ENCODE results near the gene KCNJ3. TPM values are rescaled to one million over a fixed set of nuclear protein-coding genes. Genes with fewer than 3 reads are reported as not detected.

KCNJ3 gene
- total and polyA plus RNA-seq, 2 donors (not counting 1 experiment from before 2014, with no cell fraction given), result 0.01 TPM; not detected in 1

DNA sequence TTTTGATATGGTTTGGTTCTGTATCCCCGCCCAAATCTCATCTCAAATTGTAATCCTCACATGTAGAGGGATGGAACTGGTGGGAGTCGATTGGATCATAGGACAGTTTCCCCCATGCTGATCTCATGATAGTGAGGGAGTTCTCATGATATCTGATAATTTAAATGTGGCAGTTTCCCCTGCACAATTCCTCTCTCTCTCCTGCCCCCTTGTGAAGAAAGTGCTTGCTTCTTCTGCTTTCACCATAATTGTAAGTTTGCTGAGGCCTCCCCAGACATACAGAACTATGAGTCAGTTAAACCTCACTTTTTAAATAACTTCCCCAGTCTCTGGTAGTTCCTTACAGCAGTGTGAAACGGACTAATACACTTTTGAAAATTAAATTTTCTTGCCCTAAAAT, 12.3 kb upstream of the KCNJ3 start:
- Histone ChIP-seq H3K9ac (ENCODE audit: low read length) (no peak overlapping the region), H3K27ac (ENCODE audit: low read length in 2 of 2) (no peak overlapping the region), H4K20me1 (ENCODE audit: control insufficient read depth, insufficient read depth, low read length, poor library complexity, severe bottlenecking) (no peaks in the 10 kb centered on the region), H3K36me3 (replicated peaks in 1 of 2; ENCODE audit: control extremely low read depth in 1 of 2, control insufficient read depth in 1 of 2, extremely low read depth in 1 of 2, insufficient read depth in 2 of 2, low read length in 1 of 2) (no peaks in the 10 kb centered on the region), H3K9me3 (ENCODE audit: control extremely low read depth in 1 of 3, control insufficient read depth in 2 of 3, insufficient read depth in 1 of 3, low read length in 2 of 3) (no peaks in the 10 kb centered on the region), H3K4me3 (ENCODE audit: control extremely low read depth in 1 of 5, extremely low read depth in 1 of 5, insufficient read depth in 1 of 5, low read depth in 2 of 5, low read length in 4 of 5) (no peak overlapping the region), H3K79me2 (ENCODE audit: control insufficient read depth, insufficient read depth, low read length) (no peaks in the 10 kb centered on the region), H3K4me2 (replicated peaks; ENCODE audit: low read depth, low read length, poor library complexity, severe bottlenecking) (no peak overlapping the region), H3K4me1 (ENCODE audit: control insufficient read depth in 2 of 2, insufficient read depth in 2 of 2, low read length in 2 of 2) (no peaks in the 10 kb centered on the region), H2AFZ (ENCODE audit: insufficient read depth, low read depth, low read length, poor library complexity, severe bottlenecking) (no peak overlapping the region), H3K27me3 (replicated peaks in 1 of 4; ENCODE audit: control extremely low read depth in 1 of 4, control insufficient read depth in 3 of 4, insufficient read depth in 4 of 4, low read length in 3 of 4) (no peaks in the 10 kb centered on the region)
- DNase-seq, result no peak
- H3K27me3 Mint-ChIP-seq, result no peaks in the 10 kb centered on the region
- CTCF ChIA-PET, result no interaction called here
- intact Hi-C loops (cut with micrococcal nuclease), result no loop called here
- no peak overlapping the region for H3K4me3 Mint-ChIP-seq
- H3K4me1 Mint-ChIP-seq, result peaks cover 3% of the 10 kb centered on the region
- POLR2A ChIA-PET, result no interaction called here
- H3K9me3 Mint-ChIP-seq (ENCODE audit: insufficient read depth), result no peaks in the 10 kb centered on the region
- TF ChIP-seq, protein P1, sequence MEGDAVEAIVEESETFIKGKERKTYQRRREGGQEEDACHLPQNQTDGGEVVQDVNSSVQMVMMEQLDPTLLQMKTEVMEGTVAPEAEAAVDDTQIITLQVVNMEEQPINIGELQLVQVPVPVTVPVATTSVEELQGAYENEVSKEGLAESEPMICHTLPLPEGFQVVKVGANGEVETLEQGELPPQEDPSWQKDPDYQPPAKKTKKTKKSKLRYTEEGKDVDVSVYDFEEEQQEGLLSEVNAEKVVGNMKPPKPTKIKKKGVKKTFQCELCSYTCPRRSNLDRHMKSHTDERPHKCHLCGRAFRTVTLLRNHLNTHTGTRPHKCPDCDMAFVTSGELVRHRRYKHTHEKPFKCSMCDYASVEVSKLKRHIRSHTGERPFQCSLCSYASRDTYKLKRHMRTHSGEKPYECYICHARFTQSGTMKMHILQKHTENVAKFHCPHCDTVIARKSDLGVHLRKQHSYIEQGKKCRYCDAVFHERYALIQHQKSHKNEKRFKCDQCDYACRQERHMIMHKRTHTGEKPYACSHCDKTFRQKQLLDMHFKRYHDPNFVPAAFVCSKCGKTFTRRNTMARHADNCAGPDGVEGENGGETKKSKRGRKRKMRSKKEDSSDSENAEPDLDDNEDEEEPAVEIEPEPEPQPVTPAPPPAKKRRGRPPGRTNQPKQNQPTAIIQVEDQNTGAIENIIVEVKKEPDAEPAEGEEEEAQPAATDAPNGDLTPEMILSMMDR (IDR thresholded peaks at IDR 0.05), result no peak
- TF ChIP-seq EZH2 (IDR thresholded peaks at IDR 0.05; ENCODE audit: borderline replicate concordance, insufficient read depth, low read depth, low read length, poor library complexity, severe bottlenecking), result no peak
- ATAC-seq (ENCODE audit: low read depth), result no peak
- no CpG with 5 or more reads among the region's 3 CpGs for WGBS (ENCODE audit: insufficient coverage)
- no peak overlapping the region for H3K27ac Mint-ChIP-seq

DNA sequence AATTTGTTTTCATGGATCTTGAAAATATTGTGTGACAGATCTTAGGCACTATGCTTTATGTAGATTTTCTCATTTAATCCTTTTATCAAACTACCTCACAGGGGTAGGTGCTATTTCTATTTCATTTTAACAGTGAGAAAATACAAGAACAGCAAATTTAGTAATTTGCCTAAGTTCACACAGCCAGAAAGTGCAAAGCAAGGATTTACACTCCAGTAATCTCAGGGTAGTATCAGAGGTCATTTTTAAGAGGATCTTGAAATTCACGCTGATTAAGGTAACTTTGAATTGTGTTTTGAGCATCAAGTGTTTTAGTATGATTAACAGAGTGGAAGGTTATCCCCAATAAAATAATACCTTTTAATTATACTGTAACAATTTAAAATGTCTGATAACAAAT, 10.1 kb upstream of the KCNJ3 start:
- H3K4me3 ChIP-seq (ENCODE audit: control extremely low read depth in 1 of 5, extremely low read depth in 1 of 5, insufficient read depth in 1 of 5, low read depth in 2 of 5, low read length in 4 of 5), result no peak overlapping the region
- no peaks in the 10 kb centered on the region for H3K79me2 ChIP-seq (ENCODE audit: control insufficient read depth, insufficient read depth, low read length)
- H3K9ac ChIP-seq (ENCODE audit: low read length), result no peak overlapping the region
- no peaks in the 10 kb centered on the region for H3K27me3 ChIP-seq (replicated peaks in 1 of 4; ENCODE audit: control extremely low read depth in 1 of 4, control insufficient read depth in 3 of 4, insufficient read depth in 4 of 4, low read length in 3 of 4)
- Mint-ChIP-seq H3K4me3 (no peak overlapping the region), H3K9me3 (ENCODE audit: insufficient read depth) (no peaks in the 10 kb centered on the region), H3K27ac (no peak overlapping the region), H3K27me3 (no peaks in the 10 kb centered on the region), H3K4me1 (peaks cover 3% of the 10 kb centered on the region)
- H3K9me3 ChIP-seq (ENCODE audit: control extremely low read depth in 1 of 3, control insufficient read depth in 2 of 3, insufficient read depth in 1 of 3, low read length in 2 of 3), result no peaks in the 10 kb centered on the region
- no peak overlapping the region for H2AFZ ChIP-seq (ENCODE audit: insufficient read depth, low read depth, low read length, poor library complexity, severe bottlenecking)
- H3K27ac ChIP-seq (ENCODE audit: low read length in 2 of 2), result no peak overlapping the region
- ChIA-PET CTCF (no interaction called here), POLR2A (no interaction called here)
- no peaks in the 10 kb centered on the region for H4K20me1 ChIP-seq (ENCODE audit: control insufficient read depth, insufficient read depth, low read length, poor library complexity, severe bottlenecking)
- DNase-seq (no peak), ATAC-seq (ENCODE audit: low read depth) (no peak)
- TF ChIP-seq, protein P1 (IDR thresholded peaks at IDR 0.05), result no peak
- no peak for TF ChIP-seq EZH2 (IDR thresholded peaks at IDR 0.05; ENCODE audit: borderline replicate concordance, insufficient read depth, low read depth, low read length, poor library complexity, severe bottlenecking)
- no peaks in the 10 kb centered on the region for H3K4me1 ChIP-seq (ENCODE audit: control insufficient read depth in 2 of 2, insufficient read depth in 2 of 2, low read length in 2 of 2)
- H3K36me3 ChIP-seq (replicated peaks in 1 of 2; ENCODE audit: control extremely low read depth in 1 of 2, control insufficient read depth in 1 of 2, extremely low read depth in 1 of 2, insufficient read depth in 2 of 2, low read length in 1 of 2), result no peaks in the 10 kb centered on the region
- whole genome bisulfite sequencing (ENCODE audit: insufficient coverage), result no CpG with 5 or more reads among the region's 1 CpG
- H3K4me2 ChIP-seq (replicated peaks; ENCODE audit: low read depth, low read length, poor library complexity, severe bottlenecking), result no peak overlapping the region
- intact Hi-C loops (cut with micrococcal nuclease), result no loop called here

Data from B cell (primary cell).